Amygdala (tissue), 56 donors: Measurements from ENCODE around the gene KLHDC7B.

Experiments
- DNase-seq, 56 donors: peaks; one replicate each; lab custom pipeline; 2025; lab: John Stamatoyannopoulos, UW

KLHDC7B gene

DNA sequence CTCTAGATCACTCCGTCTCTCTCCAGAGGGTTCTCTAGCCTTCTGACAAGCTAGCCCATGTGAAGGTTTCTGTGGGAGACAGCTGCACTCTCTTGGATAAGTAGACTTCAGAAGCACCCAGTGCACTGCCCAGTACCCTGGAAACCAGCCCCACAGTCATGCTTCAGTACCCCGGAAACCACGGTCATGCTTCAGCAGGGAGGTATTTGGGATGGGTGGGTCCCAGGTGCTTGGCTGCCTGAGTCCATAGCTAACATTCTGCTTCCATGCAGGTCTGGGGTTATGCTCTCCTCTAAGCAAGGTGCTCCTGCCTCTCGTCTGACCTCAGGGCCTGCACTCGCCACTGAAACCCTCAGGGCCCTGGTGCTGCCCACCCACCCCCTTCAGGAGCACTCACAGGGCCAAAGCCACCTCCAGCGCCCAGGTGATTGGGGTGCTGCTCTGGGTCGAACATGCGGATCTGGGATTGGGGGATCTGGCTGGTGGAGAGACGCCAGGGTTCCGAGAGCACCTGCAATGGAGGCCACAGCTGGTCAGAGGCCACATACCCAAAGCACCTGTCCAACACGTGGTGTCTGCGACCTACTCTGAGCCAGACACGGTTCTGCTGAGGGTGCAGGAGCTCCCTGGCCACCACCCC, 24.3 kb downstream of the KLHDC7B start:
- DNase-seq: no peak

DNA sequence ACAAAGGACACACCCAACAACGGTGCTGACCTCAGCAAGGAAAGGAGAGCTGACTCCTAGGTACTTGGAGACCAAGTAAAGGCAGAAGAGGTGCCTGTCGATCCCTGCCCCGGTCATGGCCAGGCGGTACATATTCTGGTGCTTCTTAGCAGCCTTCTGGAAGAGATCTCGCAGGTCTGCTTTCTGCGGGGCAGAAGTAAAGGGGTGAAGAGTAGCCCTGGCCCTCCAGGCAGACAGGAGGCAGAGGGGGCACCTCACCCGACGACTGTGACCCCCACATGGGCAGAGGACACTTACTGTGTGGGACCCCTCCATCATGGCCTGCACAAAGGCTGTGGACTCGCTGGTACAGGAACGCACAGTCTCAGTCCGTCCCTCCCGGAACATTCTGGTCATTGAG, 25.2 kb downstream of the KLHDC7B start:
- DNase-seq: no peak

DNA sequence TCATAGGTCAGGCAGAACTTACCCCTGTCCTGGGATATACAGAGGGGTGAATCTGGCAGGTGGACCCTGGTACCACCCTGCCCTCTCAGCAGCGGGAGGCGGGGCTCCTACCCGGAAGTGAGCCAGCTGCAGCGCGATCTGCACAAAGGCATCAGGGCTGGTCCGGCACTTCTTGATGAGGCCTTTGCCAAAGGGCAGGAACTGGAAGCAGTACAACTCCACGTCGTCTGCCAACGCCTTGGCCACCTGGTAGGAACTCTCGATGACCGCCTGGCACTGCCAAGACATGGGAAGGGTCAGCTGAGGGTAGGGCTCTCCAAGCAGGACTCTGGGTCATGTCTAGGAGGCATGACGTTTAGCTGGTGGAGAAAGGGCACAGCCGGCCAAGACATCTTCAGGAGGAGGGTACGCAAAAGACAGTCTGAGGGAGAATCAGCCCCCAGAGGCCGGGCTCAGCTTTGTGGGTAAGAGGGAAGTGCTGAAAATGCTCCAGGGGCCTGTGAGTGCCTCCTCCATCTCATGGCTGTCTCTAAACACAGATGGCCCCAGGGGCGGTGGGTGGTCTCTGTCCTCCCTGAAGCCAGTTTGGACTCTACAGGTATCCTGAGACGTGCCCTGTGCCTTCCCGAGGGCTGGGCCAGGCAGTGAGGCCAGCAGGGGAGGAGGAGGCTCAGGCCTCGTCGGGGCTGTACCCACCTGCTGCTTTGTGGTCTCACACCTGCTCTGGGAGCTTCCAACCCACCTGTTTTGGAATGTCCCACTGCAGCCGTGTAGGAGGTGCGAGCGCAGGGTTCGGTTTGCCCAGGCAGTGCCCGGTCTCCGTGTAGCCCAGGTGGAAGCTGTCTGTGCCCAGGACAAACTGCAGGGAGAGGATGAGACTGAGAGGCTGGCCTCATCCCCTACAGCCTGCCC, 25.8 kb downstream of the KLHDC7B start:
- DNase-seq: no peak

DNA sequence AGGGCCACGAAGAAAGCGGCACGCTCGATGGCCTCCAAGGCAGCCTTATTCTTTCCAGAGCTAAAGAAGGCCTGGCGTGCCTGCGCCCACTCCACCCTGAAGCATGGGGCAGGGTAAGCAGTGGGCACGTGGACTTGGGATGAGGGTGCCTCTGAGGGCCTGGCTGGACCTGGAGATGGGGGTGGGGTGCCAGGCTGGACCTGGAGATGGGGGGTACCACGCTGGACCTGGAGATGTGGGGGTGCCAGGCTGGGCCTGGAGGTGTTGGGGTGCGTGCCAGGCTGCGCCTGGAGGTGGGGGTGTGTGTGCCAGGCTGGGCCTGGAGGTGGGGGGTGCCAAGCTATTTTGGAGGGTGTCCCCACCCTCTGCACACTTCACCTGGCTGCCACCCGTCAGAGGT, 27.3 kb downstream of the KLHDC7B start:
- no peak for DNase-seq

DNA sequence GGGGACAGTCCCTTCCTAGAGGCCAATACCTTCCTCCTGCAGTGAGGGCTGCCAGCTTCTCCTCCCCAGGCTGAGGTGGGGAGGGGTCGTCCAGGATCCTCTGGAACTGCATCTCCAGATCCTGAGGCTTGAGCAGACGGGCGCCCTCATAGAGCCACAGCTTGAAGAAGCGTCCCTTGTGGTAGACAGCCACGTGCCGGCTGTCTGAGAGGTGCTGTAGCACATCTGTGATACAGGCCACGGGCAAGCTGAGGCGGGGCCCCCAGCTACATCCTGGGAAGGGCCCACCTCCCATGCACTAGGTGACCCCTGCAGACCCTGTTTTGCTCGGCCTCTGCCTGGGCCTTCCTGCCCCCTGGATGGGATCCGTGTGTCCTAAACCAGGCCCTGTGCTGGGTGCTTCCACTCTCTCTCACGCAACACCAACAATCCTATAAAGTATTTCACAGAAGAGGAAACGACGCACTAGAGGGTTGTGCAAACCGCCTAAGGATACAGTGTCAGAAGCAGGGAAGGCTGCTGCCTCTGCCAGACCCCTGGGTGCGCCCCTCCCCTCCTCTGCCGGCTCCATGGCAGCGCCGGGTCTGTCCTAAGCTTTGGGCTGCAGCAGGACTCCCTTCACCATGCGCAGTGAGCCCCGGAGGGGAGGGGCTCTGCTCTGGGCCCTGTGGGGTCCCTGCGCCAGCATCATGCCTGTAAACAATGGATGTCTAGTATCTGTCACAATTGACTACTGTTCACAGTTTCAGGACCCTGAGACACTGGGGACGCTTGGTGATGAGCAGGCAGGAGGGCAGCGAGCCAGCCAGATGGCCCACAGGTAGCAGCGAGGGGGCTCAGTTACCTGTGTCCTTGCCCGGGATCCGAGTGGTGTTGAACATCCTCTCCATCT, 28.0 kb downstream of the KLHDC7B start:
- DNase-seq: no peak

DNA sequence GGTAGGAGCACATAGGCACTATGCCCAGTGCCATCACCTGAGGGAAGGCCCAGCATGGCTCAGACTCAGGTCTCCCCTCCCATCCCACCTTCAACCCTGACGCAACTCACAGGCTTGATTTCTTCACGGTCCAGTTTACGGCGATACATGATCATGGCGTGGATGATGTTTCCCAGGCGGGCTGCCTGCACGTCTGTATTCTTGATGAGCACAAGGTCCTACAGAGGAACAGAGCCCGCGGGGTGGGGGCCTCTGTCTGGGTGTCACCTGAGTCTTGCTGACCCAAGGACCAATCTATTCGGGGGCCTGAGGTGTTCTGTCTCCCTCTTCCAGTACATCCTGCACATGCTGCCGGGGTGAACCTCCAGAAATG, 28.7 kb downstream of the KLHDC7B start:
- no peak for DNase-seq

DNA sequence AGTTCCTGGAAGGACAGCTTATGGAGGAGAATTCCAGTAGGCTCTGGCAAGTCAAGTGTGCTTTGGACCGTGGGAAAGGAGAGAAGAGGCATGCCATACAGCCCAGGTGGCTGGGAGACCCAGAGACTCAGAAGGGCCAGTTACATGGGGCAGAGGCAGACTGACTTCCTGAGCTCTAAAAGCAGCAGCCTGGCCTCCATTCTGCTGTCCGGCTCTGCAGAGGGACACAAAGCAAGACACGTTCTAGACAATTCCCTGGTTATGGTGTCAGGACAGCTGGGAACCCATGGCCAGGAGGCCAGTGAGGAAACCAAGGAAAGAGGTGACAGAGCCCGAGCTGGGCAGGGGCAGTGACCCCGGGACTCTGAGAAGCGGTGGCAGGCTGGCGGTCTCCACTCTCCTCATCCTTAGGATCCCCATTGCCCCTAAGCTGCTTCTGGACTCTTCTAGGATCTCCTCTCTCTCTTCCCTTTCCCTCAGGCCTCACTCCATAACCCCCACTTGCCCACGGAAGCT, 29.8 kb downstream of the KLHDC7B start:
- DNase-seq: no peak

DNA sequence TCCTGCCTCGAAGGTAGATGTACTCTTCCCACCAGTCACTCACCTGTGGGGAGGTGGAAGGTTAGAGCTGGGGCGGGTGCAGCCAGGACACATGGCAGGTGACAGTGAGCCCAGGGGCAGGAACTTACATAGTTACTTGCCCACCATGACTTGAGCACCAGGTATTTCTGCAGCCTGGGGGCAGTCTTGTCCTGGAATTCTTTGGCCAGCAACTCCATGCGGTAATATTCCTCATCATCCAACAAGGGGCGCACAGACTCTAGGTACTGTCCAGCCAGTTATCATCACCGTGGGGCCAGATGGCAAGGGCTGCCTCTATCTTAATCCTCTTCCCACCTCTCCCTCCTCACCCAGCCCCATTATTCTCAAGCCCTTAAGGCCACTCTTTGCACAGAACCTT, 30.4 kb downstream of the KLHDC7B start:
- DNase-seq: no peak

DNA sequence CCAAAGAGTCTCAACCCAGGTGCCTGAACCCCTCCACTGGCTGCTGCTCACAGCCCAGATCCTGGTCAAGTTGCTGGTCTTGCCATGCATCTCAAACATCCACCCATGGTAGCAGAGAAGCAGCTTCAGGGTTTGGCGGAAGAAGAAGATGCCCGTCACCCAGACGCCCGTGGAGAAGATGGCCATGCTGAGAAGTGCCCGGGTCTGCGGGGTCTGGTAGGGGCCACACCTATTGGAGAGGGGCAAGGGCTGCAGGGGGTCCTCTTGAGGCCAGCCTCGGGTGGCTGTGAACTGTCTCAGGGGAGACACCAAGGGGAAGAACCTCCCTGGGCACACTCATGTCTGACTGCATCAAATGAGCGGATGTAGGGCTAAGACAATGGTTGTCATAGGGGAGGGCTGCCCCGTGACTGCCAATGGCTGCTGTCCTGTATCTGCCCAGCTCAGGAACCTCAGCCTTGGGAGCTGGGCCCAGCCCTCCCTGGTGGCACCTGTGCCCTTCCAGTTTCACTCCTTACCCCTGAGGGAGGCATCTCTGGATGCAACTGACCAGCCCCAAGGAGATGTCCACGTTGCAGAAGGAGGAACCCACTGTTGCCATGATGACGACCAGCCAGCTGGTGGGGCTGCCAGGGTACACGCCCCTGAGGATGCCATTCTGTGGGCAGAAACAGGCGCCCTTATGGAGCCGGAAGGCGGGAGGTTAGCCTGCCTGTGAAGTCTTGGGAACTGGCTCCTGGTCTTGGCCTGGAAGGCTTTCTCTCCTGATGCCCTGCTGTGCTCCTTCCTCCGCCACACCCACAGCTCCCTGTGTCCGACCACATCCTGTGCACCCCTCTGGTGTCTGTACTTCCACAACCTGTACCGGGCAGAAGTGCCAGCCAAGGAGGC, 31.4 kb downstream of the KLHDC7B start:
- DNase-seq: no peak

DNA sequence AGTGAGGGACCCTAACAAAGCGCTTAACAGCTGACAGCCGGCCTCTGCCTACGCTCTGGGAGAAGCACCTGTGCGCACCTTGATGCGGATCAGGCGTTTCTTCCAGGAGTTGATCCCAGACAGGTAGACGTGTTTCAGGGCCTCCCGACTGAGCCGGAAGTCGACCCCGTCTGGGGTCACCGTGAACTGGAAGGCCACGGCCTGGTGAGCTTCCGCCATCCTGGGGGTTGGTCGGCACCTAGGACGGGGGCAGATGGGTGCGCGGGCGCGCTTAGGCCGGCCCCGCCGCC, 31.9 kb downstream of the KLHDC7B start:
- no peak for DNase-seq

DNA sequence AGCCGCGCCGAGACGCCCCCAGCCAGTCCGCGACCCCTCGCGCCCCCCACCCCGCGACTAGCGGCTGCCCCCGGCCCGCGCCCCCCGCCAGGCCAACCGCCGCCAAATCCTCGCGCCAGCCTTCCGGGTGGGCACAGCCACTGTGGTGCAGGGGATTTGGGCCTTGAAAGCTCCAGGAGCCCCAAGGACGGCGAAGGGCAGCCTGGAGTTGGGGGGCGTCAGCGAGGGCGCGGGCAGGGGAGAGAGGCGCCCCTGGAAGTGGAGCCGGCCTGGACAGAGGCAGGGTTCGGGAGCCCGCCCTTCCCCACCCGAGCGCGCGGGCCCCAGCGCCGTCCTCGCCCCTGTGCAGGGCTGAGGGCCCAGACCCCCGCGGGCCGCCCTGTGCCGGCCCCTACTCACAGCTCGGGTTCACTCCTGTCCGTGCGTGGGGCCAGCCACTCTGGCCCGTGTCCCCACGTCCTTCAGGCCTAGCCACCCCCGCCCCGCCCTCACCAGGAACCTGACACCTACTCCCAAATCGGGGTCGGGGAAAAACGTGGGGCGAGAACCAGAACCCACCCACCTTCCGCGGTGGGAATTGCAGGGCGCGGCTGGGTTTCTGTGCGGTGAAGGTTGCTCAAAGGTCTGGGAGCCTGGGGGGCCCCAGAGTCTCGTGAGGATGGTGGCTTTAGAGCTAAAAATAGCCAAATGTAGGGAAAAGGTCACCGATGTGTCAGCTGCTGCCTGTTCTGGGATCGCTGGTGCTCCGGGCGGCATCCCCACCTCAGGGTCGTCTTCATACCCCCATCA, 32.5 kb downstream of the KLHDC7B start, which contains the start of gene CPT1B:
CPT1B (minus strand) TSS at position 441 of the 789 bp plus-strand sequence. CDS start 512 bp downstream, outside the sequence.
- DNase-seq: no peak

DNA sequence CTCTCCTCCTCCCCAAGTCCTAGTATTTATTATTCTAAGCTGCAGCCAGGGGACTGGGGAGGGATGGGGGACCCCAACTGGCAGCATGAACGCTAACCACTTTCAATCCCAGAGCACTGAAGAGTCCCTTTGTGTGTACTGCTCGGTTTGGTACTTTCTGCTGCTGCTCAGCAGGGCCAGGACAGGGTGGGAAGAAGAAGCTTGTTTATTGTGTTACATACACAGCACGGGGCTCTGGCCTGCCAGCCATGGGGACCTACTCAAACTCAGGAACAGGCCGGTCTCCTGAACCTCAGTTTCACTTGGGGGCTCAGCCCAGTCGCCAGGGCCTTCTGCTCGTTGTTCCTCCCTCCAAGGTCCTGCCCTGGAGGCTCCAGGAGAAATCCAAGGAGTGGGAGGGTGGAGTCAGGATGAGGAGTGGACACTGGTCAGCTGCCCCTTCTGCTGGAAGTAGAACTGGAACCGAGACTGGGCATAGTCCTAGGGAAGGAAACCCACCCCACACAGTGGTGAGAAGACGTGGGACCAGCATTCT, 33.1 kb downstream of the KLHDC7B start:
- no peak for DNase-seq

DNA sequence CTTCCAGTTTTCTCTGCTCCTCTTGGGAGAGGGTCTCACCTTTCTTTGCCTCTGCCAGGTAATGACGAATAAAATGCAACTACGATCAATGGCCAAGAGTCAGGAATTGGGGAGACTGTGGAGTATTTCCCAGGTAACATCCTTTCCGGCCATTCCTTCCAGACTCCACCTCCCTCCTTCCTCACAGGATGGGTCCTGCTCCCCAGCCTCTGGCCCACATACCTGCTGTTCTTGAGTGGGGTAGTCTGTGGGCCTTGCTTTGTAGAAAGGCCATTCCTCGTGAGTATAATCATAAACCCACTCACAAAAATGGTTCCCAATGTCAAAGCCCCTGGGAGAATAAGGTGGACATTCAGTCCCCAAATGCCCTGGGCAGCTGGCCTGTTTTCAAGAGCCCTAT, 34.1 kb downstream of the KLHDC7B start:
- no peak for DNase-seq

DNA sequence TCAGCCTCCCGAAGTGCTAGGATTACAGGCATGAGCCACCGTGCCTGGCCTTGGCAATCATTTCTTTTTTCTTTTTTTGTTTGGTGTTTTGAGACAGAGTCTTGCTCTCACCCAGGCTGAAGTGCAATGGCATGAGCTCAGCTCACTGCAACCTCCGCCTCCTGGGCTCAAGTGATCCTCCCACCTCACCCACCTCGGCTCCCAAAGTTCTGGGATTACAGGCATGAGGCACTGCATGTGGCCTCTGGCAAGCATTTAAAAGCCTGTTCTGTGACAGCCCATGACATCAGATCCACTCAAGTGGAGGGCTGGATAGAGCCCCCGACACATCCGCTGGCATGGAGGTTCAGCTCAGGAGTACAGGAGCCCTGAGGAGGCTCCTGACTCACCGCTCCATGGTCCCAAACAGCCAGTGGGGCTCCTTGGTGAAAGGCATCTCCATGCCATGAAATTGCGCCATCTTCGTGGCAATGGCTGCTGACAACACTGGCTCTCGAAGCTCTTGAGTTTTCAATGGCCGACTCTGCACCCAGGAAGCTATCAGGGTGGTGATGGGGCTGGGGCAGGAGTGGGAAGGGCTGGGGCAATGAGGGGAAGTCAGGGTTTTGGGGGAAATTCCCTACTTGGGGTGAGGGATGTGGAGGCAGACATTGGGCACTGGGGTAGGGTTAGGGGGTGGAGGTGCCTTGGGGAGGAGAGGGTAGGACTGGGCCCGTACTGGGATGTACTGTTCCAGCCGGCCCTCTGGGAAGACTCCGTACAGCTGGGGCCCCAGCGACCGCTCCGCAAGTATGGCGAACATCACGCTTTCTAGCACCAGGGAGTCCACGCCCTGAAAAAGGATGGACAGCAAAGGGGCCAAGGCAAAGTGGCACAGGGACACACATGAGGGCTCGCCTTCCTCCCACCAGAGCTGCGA, 35.6 kb downstream of the KLHDC7B start:
- DNase-seq: no peak

DNA sequence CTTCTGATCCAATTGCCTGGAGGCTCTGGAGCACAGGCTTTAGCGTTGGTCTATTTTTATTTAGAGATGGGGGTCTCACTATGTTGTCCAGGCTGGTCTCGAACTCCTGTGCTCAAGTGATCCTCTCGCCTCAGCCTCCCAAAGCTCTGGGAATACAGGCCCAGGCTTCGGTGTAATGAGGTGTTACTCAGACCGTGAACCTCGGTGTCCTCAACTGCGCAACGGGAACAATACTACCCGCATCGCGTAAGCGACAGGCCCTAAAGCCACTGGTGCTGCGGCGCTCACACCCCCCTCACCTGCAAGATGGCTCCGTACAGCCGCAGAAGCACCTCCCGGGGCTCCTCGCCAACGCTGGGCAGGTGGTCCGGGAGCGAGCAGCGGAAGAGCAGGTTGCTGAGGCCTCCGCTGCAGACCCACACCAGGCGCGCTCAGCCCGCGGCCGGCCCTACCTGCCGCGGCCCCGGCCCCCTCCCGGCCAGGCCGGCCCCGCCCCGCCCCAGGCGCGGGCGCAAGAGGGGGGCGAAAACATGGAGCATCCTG, 36.3 kb downstream of the KLHDC7B start:
- DNase-seq: peak in 2 of 56 donors; percentile 43 to 58

DNA sequence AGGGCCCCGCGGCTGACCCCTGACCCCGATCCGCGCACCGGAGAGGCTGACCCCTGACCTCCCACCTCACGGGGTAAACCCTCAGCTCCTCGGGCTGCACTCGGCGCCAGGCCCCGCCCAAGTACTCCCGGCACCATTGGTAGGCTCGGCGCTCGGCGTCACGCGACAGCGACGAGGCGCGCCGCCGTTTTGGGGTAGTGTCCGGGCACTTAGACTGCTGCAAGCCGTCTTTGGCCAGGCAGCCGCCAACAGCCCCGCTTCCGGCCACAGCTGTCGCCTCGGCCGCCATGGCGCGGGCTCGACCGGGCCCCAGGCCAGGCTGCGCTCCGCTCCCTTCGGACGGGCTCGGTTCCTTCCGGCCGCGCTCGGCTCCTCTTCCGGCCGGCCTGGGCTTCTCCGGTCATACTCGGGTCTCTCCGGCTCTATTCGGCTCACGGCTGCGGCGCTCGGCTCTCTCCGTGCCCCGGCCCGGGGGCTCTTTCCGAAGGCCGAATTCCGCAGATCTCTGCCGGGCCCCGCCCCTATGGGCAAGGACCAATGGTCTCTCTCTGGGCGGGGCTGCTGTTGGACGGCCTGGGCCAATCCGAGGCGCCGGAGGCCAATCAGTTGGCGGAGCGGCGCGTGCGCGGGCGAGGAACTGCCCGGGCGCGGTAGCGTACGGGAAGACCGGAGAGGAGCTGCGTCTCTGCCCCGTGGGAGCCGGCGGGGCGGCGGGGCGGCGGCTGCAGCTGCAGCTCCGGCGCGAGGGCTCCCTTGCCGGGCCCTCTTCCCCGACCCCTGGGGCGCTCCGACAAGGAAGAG, 37.0 kb downstream of the KLHDC7B start, which contains the start of gene CHKB:
CHKB (minus strand) TSS at position 357 of the 801 bp plus-strand sequence; CDS start at position 289, 68 bp downstream.
- DNase-seq: peak; percentile 84 to 99 (median 97)
